HG03025 (cell line): ENCODE data around the gene S100B.

Source experiments
- ATAC-seq: cut with Tn5 transposase; IDR thresholded peaks from one replicate; pipeline ENCODE4 v1.9.1; 2021; ENCODE audit warnings: mild to moderate bottlenecking, moderate library complexity; ENCODE audit not compliant: unreplicated experiment, low FRiP score

Gene S100B

DNA sequence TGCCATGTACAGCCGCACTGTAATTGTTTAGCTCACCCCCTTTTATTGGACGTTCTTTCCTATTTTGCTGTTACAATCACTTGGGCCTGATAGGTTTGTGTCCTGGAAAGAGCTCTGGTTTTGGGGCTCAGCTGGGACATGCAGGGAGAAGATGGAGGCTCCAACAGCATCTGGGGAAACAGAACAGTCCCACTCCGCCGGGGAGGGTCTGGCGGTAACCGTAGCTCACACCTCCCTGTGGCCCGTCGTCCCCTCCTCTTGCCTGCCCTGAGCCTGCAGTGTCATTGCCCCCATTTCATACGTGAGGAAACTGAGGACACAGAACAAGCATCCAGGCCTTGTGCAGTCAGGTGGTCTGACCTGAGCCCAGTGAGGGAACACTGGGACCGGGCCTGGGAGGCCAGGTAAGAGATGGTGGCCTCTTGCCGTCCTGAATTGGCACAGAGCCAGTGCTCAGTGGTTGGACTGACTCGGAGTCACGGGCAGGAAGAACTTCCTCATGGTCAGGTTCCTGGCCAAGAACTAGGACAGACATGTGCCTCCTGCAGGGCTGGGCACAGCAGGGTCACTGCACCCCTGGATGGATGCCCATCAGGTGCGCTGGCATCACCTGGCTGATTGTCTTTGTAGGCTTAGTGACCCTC lies 41.8 kb downstream of the S100B start:
- no peak for ATAC-seq

GRCh38 chr21:46562472-46562871 lies 42.4 kb downstream of the S100B start:
- ATAC-seq: no peak

- no peak for ATAC-seq
These were observed 43.3 kb downstream of the S100B start for GRCh38 chr21:46561445-46562090.

DNA sequence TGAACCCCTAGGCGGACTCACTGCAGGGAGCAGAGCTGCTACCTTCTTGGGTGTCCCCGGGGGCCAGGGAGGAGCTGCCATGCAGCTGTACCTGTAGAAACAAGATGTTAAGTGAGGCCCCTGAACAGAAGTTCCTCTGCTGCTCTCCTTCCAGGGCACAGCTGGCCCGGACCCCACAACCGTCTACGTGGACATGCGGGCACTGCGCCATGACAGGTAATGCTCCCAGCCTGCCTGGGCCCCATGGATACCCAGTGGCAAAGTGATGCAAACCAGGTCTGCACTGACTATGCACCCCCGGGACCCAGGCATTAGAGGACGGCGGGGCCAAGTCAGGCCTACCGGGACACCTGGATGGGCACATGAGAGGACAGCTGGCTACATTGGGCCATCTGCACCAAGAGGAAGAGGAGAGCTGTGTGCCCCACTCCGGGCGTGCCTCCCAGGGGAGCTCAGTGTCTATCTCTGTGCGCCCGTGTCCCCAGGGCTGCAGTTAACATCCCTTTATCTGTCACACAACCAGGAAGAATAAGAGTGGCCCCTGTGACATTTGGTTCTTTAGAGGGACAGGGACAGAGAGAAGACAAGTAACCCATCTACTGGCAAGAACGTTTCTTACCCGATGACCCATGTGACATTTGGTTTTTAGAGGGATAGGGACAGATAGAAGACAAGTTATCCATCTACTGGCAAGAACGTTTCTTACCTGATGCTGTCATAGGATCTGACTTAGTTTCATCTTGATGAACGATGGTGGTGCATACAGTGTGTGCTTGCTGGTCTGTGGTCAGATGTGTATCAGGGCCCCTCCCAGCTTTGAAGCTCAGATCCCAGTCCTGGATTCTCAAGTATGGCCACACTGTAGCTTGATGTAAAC lies 44.1 kb downstream of the S100B start:
- no peak for ATAC-seq

GRCh38 chr21:46559291-46559983 lies 45.4 kb downstream of the S100B start:
- ATAC-seq: no peak

DNA sequence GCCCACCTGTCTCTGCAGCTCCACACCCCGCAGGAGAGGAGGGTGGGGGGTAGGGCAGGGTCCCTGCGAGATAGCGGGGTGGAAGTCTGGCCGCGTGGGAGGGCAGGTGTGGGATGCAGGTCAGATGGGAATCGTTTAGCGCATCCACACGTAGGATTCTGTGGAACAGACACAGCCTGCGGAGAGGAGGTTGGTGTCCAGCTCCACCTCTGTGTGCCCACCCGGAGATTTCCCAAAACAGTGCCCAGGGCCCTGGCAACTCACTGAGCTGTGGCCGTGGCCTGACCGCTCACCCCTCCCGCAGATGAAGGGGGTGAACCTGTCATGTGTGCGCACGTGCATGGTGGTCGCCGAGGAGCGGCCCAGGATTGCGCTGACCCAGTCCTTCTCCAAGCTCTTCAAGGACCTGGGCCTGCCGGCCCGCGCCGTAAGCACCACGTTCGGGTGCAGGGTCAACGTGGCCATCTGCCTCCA lies 46.9 kb downstream of the S100B start:
- ATAC-seq: no peak

DNA sequence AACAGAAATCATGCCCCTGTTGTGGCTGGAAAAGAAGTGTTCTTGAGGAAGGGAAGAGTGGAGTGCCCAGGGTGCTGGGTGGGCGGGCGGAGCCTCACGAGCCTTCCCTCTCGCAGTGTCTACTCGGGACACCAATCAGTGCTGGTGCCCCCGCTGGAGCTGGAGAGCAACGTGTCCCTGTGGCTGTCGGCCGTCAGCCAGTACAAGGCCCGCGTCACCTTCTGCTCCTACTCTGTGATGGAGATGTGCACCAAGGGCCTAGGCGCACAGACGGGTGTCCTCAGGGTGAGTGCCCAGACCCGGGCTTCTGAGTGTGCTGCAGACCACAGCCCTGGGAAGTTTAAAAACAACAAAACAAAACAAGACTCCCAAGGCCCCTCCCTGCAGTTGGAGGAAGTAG lies 47.4 kb downstream of the S100B start:
- ATAC-seq: no peak

DNA sequence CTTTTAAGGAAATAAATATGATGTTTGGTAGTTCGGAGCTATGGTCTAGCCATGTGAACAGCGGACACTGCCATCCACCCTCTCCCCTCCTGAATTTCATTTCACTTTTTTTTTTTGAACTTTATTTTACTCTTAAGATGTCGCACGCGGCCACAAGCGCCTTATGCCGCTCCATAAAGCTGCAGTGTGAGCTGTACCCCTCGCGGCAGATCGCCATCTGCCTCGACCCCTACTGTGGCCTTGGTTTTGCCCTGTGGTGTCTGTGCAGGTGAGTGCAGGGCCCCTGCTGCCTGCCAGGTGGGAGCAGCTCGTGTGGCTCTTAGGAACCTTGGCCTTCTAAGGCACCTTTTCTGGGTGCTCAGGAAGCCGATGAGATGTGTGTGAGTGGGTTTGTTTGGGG lies 48.1 kb downstream of the S100B start:
- no peak for ATAC-seq

DNA sequence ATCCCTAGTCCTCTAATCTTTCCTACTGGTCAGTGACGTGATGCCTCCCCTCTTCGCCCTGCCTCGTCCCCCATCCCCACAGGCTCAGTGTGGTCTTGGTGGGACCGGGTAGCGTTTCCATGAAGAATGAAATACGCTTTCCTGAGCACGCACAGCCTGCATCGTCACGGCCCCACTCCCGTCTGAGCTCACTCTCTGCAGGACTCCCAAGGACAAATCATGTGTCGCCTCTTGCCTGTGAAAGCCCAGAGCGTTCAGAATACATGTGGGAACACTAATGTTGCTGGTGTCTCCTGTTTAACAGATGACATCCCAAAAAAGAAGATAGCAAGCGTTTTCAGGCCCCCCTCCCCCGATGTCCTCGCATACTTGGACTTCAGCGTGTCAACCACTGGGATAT lies 49.2 kb downstream of the S100B start:
- ATAC-seq: no peak

DNA sequence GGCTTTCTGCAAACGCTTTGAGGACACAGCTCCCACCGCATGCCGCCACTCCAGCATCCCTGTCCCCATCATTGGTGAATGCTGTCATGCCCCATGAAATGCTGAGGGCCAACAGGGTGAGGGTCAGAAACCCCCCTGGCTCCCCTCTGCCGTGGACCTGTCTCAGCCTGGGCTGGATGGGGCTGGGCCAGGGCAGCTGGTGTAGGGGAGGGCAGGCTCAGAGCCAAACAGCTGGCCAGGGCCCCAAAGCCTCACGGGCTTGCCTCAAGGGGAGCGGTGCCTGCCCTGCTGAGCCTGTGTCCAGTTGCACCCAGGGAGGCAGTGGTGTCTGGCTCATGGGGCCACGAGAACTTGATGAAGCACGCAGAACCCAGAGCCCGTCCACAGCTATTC lies 49.7 kb downstream of the S100B start:
- no peak for ATAC-seq

- ATAC-seq: no peak
These were observed 50.3 kb downstream of the S100B start for GRCh38 chr21:46554431-46555224.

DNA sequence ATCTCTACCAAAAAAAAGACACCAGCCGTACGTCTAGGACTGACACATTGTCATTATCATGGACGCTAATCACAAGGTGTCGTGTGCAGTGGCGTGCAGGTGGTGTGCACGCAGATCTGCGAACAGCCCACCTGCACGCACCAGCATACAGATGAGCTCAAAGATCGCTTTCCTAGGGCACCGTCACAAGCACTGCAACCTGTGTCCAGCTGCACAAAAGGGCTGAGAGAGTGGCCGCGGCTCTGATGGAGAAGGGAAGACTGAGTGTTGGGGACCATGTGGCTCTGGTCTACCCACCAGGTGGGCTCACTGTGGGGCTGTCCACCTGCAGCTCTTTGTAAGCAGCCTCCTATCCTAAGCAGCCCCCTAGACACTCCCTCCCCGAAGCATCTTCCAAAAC lies 50.9 kb downstream of the S100B start:
- ATAC-seq: no peak

DNA sequence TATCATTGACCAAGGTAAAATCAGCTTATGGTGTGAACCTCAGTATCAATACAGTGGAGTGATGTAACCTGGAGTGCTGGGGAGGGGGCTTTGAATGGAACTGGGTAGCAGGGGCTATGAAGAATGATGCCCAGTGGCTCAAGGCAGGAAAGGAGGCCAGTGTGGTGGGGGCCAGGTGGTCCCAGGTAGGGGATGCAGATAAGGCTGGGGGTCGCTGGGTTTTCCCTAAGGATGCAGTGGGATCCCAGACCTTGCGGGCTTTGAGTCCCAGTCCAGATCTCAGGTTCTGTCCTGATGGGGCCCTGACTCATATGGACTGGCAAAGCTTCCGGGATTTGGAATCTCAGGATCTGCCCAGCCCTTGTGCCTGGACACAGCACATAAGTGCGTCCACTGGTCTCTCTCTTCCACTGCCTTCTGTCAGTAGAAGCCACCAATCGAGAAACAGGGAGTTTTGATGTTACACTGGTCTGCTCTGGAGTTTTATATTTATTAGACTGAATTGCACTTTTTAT lies 52.0 kb downstream of the S100B start:
- no peak for ATAC-seq

GRCh38 chr21:46552274-46552673 lies 52.6 kb downstream of the S100B start:
- no peak for ATAC-seq

- ATAC-seq: no peak
These were observed 53.1 kb downstream of the S100B start for GRCh38 chr21:46551636-46552241.

DNA sequence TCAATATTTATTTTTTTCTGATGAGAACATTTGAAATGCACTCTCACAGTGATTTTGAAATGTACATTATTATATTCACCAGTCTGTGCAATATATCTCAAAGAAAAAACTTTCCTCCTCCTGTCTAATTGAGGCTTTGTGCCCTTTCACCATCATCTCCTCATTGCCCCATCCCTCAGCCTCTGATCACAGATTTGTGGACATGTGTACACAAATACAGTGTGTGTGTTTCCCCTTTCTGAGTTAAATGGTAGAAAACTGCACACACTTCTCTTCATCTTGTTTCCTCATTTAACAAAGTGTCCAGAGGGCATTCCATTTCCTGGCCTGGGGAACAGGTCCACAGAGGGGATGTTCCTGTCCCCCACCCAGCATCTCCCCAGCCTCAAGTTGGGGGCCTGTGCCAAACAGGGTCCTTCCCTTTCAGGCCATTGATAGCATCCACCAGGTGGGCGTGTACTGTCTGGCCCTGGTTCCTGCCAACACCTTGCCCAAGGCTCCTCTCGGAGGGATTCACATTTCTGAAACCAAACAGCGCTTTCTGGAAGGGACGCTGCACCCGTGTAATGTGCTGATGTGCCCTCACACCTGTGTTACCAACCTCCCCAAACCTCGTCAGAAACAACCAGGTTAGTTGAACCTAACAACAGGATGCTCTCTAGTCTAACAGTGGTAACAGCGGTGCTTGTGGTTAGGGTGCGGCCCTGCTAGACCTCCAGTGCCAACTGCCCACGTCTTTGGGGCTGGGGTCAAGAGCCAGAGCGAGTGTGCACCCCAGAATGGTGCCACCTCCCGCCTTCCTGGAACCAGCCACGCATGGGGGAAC lies 54.6 kb downstream of the S100B start:
- no peak for ATAC-seq

DNA sequence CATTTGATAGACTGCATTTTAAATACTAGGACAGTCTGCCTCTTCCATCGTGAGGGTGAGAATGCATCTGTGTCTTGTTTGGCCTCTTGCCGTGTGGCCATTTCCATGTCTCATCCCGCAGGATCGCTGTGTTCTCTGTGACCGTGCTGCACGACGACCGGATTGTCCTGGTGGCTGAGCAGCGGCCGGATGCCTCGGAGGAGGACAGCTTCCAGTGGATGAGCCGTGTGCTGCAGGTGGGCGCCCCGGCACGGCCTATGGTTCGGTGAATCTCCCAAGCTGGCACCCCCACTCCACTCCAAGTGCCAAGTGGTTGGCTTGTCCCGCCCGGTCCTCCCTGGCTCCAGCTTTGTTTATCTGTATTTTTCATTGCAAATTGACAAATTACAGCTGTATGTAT lies 55.2 kb downstream of the S100B start:
- ATAC-seq: no peak
